Measurements from ENCODE around the gene SCN1B.

DNA sequence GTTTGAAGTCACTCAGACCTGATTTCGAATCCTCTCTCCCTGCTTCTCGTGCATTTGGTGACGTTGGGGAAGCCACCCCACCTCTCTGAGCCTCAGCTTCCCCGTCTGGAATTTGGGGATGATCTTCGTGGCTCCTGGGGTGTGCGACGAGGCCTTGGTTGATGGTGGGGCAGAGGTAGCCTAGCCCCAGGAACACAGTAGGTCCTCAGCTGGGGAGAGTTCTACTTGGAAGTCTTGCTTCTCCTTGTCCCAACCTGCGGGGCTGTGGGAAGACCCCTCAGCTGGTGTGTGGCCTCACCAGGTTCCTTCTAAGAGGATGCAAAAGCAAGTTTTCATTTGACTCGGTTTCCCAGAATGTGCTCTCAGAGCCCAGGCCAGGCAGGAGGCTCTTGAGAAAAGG is 24.4 kb downstream of the SCN1B start:
- TF ChIP-seq OVOL2 (CRISPR knock-in tag; IDR thresholded peaks at IDR 0.05; ENCODE audit: borderline replicate concordance) (no peak), RELA (CRISPR knock-in tag; IDR thresholded peaks at IDR 0.05; ENCODE audit: borderline replicate concordance) (no peak), ATF1 (CRISPR knock-in tag; IDR thresholded peaks at IDR 0.05) (no peak), CTCF (IDR thresholded peaks at IDR 0.05) (no peak), ZNF512 (CRISPR knock-in tag; IDR thresholded peaks at IDR 0.05; ENCODE audit: borderline replicate concordance) (no peak), CREM (CRISPR knock-in tag; IDR thresholded peaks at IDR 0.05) (no peak), FOXK1 (CRISPR knock-in tag; IDR thresholded peaks at IDR 0.05) (no peak), KAT7 (CRISPR knock-in tag; IDR thresholded peaks at IDR 0.05; ENCODE audit: borderline replicate concordance) (no peak), ZNF423 (CRISPR knock-in tag; IDR thresholded peaks at IDR 0.05) (no peak), USF2 (CRISPR knock-in tag; IDR thresholded peaks at IDR 0.05) (no peak), ZNF138 (CRISPR knock-in tag; conservative IDR thresholded peaks at IDR 0.05) (no peak)
- TF ChIP-seq, protein P1, sequence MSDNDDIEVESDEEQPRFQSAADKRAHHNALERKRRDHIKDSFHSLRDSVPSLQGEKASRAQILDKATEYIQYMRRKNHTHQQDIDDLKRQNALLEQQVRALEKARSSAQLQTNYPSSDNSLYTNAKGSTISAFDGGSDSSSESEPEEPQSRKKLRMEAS (CRISPR knock-in tag; IDR thresholded peaks at IDR 0.05): no peak
